ENCODE data around the gene ADCY5.

GRCh38 chr3:123372686-123373473 lies 76.0 kb downstream of the ADCY5 start:
- no peak for TF ChIP-seq POLR2A (IDR thresholded peaks at IDR 0.05)
- no peak for TF ChIP-seq CTCF (IDR thresholded peaks at IDR 0.05)

All from Peyer's patch (tissue), 4 donors.